GM12892 (cell line): Measurements from ENCODE around the gene CAMKV.

ENCODE experiments used
- DNase-seq: peaks from one replicate; pipeline ENCODE4 v3.0.0; 2011; ENCODE audit not compliant: insufficient read length
- FAIRE-seq: peaks from 2 replicates; lab custom pipeline; 2011; peaks lifted over from hg19 to GRCh38; lab: Jason Lieb, UNC
- POLR2A ChIP-seq: IDR thresholded peaks from 2 replicates; pipeline ENCODE4 v1.6.1; 2011; ENCODE audit warnings: low read depth, low read length, control low read depth
- POLR2AphosphoS5 ChIP-seq: IDR thresholded peaks from 2 replicates; pipeline ENCODE4 v1.6.1; 2011; ENCODE audit warnings: low read depth, low read length, control low read depth
- TAF1 ChIP-seq: IDR thresholded peaks from 2 replicates; pipeline ENCODE4 v1.6.1; 2011; ENCODE audit warnings: low read depth, mild to moderate bottlenecking, control low read depth, low read length, borderline replicate concordance

CAMKV gene

DNA sequence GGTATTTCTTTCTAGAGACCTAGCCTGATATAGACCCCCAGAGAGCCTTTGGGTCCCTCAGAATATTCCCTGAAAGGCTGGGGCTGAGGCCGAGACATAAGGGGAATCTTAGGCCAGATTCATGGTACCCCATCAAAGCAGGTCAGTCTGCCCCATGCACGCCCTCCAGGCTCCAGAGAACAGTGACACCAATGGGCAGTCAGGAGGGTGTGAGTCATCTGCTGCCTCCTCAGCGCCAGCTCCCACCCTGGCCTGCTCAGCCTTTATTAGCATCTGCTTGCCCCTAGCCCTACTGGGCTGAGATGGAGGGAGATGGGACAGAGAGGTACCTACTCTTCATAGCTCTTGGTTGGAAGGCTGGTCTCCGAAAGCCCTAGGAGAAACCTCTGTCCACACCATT is 14.3 kb upstream of the CAMKV start:
- no peak for DNase-seq

DNA sequence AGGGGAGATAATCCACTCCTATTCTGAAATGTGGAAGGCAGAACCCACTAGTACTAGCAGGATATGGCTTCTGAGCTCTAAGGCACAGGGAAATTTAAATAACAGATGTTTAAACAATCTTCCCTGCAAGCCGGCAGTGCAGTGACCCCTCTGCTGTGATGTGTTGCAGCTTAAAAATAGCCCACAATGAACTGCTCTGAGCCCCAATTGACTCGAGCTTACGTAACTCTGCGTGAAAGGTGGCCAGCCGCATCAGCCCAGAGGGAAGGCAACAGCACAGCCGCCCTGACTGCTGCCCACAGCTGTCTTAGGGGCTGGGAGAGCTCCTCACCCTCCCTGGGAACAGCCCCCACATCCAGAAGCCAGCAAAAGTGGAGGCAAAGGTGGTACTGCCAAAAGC is 12.5 kb upstream of the CAMKV start:
- no peak for FAIRE-seq
- TF ChIP-seq TAF1 = no peak
- TF ChIP-seq POLR2AphosphoS5 = no peak
- no peak for TF ChIP-seq POLR2A
- no peak for DNase-seq

More for the DNA sequence above, 14.3 kb upstream of the CAMKV start:
- TF ChIP-seq POLR2AphosphoS5 (no peak), TAF1 (no peak), POLR2A (no peak)
- FAIRE-seq = no peak

DNA sequence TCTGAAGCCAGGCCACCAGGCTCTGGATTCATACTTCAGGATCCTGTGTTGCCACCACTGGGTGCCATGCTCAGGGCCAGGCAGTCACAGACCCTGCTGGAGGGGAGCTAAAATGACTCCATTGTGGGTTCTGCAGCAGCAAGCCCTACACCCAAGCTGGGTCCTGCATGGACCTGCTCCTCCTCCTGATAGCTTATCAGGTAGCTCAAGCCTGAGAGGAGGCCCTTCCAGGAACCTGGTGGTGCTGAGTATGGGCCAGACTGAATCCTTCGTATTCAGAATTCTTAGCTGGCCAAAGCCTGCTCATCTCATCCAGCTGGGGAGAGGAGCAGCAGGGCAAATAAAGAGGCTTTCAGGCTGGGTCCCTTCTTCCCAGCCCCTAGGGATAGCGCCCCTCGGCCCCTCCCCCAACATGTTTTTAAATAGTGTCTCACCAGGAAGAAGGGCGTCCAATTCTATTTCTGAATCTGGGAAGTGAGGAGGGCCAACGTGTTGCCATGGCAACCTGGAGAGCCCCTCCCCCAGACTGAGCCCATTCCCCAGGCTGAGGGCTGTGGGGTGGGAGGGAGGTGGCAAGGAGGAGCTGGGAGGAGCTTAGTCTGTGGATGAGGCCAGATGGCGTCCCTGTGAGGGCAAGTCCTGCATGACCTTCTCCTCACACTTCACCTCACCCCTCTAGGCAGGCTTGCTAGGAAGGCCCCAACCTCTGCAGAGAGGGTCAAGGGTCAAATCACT is 11.0 kb upstream of the CAMKV start:
- DNase-seq (no peak), FAIRE-seq (no peak)
- TF ChIP-seq POLR2AphosphoS5 (no peak), TAF1 (no peak), POLR2A (no peak)

DNA sequence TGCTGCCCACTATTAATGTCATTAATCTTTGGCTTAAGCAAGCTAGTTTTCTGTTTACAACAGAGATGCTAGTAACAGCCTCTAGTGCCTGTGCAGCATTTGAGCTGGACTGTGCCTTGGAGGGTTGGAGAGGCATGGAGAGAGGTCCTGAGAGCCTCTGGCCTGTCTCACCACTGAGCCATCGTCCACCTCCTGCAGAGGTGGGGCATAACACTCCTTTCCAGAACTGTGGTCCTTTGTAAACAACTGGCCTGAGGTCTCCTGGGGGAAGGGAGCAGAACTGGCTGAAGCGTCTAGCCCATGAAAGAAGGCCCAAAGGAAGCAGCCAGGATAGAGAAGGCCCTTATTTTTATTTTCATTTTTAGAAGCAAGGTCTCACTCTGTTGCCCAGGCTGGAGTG is 10.0 kb upstream of the CAMKV start:
- FAIRE-seq = no peak
- TF ChIP-seq TAF1 (no peak), POLR2A (no peak), POLR2AphosphoS5 (no peak)

DNA sequence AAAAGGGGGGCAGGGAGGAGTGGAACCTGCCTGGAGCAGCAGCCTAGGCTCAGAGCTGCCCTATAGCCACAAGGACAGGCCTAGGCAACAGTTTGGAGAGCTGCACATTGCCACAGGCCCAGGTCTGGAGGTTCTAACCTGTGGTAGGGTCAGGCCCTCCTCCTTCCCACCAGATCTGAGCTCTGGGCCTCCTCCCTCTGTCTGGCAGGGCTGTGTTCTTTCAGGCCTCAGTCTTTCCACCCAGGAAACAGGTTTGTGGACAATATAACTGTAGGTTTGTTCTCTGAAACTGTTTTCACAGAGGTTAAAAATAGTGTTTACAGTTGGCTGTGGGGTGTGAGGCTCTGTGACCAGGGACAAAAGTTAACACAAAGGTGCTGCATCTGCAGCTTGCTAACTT is 9.0 kb upstream of the CAMKV start:
- FAIRE-seq (no peak), DNase-seq (no peak)
- TF ChIP-seq TAF1 (no peak), POLR2AphosphoS5 (no peak), POLR2A (no peak)

More for the DNA sequence above, 10.0 kb upstream of the CAMKV start:
- DNase-seq = no peak

DNA sequence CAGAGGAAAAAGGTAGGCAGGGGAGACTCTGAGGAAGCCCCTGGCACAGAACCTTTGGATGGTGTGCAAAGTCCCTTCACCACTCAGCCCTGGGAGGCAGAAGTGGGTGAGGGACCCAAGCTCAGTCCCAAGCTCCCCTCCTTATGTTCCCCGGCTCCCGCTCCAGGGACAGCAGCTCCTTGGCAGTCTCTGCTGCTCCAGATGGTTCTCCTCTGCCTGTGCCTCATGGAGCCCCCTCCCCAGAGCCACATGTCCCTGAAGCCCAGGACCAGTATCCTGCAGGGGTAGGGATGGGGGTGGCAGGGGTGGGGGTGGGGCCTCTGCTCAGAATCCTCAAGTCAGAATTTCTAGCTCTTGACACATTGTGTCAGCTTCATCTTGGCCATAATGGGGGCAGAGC is 8.0 kb upstream of the CAMKV start:
- TF ChIP-seq POLR2A = no peak
- no peak for TF ChIP-seq POLR2AphosphoS5
- TF ChIP-seq TAF1 = no peak
- DNase-seq (no peak), FAIRE-seq (no peak)

DNA sequence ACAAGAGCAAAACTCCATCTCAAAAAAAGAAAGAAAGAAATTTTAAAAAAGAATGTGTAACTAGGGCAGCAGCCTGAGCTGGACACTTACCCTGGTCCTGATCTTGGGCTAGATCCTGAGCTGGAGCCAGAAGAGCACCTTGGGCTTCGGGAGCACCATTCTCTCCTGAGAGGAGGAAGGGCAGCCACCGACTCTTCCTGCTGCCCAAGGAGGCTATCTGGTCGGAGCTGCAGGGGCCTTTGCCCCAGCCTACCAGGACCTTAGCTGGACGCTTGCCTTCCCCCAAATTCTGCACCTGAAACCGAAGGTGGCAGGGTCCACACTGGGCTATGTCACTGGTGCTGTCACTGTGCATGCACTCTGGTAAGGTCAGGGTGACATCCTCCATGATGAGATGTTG is 6.9 kb upstream of the CAMKV start:
- TF ChIP-seq POLR2A = no peak
- TF ChIP-seq POLR2AphosphoS5 = no peak
- TF ChIP-seq TAF1 = no peak
- no peak for FAIRE-seq
- no peak for DNase-seq

DNA sequence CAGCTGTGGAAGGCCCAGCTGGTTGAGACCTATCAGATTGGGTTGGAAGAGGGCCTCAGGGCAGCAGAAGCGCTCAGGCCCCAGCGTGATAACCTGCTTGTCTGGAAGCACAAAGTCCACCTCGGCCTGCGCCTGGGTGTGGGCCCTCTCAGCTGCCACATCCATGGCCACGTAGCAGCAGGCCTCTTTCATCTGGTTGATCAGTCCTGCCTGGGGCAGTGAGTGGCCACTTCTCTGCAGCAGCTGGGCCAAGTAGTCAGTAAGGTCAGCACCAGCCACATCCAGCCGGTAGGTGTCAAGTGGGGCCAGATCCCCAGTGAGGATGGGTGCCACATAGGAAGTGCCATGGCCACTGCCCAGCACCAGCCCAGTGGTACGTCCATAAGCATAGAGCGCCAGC is 3.9 kb upstream of the CAMKV start:
- DNase-seq (no peak), FAIRE-seq (no peak)
- no peak for TF ChIP-seq POLR2A
- TF ChIP-seq POLR2AphosphoS5 = no peak
- TF ChIP-seq TAF1 = no peak

DNA sequence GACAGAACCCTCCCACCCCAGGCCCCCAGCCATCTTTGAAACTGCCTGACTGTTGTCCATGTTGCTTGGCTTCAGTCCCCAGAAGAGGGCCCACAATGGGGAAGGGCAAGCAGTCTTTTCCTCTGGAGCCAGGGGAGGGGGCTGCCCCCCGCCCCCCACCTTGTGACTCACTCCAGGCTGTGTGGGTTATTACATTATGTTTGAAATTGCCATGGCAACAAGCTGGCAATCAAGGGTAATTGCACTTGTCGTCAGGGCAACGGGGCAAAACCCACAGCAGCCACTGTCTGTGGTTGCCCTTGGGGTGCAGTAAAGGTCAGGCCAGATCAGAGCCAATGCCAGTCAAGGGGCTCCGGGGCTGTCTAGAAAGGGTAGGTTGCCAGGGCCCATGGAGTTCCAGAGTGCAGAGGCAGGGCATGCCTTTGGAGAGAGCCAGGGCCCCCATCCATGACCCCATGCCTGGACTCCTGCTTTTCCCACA is 3.1 kb upstream of the CAMKV start:
- TF ChIP-seq TAF1 (no peak), POLR2A (no peak), POLR2AphosphoS5 (no peak)
- DNase-seq = no peak
- FAIRE-seq = no peak

DNA sequence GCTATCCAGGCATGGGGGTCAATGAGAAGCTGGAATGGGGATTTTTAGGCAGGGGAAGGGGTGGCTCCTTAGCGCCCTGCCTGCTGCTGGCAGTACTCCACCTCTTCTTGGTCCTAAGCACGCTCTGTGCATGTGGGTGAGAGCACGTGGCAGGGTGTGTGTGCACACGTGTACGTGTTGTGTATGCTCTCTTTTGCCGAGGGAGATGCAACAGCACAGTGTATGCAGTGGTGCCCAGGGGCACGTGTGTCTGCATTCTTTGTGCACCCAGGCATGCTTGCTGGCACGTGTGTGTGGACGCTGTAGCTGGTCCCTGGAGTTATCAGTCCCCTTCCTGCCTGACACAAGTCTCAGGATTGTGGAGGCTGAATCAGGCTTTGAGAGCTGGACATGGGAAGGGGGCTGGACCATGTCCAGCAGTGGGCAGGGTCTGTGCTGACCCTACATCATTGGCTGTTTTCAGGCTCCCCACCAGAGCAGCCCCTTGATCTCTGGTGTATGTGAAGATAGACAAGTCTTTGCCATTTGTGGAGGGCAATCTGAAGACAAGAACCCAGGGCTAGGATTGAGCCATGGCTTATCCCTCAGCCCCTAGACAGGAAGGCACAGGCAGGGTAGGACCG is 1.9 kb upstream of the CAMKV start:
- no peak for DNase-seq
- no peak for TF ChIP-seq POLR2A
- no peak for TF ChIP-seq TAF1
- no peak for TF ChIP-seq POLR2AphosphoS5
- FAIRE-seq = no peak

DNA sequence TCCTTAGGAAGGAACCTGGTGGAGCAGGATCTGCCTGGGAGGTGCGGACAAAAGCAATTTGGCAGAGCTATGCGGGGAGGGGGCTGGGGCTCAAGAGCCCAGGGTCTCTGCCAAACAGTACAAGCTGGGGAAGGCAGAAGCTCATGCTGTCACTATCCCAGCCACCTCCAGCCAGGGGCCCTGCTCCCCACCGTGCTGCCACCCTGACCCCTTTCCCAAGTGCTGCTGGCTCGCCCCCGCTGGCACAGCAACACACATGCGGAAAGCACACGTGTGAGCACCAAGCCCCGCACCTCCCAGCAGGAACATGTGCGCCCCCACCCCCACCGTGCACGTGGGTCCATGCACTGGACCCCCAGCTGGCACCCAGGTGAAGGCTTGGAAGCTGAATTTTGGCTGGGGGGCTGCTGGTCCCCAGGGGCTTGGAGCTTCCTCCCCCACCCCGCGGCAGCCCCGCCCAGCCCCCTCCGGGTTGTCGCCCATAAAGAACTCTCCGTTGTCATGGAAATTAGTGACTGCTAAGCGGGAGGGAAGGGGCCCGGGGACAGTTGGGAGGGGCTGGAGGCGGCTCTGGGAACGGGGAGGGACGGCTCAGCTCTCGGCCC is 742 bp downstream of the CAMKV start:
- FAIRE-seq (no peak), DNase-seq (no peak)
- TF ChIP-seq POLR2A = no peak
- no peak for TF ChIP-seq POLR2AphosphoS5
- TF ChIP-seq TAF1 = no peak

DNA sequence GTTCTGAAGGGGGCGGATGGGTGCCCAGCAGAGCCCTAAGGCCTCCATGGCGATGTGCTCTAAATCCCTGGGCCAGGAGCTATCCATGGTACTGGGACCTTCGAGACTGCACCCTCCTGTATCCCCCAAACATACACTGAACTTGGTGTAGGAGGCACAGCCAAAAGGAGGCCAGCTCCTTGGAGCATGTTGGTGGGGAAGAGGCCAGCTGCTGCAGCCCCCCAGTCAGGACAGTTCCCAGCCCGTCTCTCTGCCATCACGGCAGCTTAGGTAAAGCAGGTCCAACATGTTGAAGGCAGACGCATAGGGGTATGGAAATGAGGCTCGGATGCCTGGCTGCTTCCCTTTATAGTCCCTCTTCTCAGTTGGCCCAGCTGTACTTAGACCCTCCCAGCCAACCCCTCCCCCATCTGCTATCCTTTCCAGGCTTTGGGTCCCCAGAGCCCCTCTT is 1.8 kb downstream of the CAMKV start:
- TF ChIP-seq POLR2A = no peak
- TF ChIP-seq POLR2AphosphoS5 = no peak
- TF ChIP-seq TAF1 = no peak
- DNase-seq (no peak), FAIRE-seq (no peak)
